Colon (tissue), 2 donors: ENCODE results near the gene TSPEAR.
"Not testable (repeated sequence)": the region's sequence is repeated elsewhere in the genome, so short reads cannot be mapped to it uniquely, and the experiment has no call there.

ENCODE experiments used
- FAIRE-seq: peaks from 2 replicates; lab custom pipeline; 2012; peaks lifted over from hg19 to GRCh38; lab: Jason Lieb, UNC
- donor health status: control.
- donor health status: control.

The TSPEAR gene

DNA sequence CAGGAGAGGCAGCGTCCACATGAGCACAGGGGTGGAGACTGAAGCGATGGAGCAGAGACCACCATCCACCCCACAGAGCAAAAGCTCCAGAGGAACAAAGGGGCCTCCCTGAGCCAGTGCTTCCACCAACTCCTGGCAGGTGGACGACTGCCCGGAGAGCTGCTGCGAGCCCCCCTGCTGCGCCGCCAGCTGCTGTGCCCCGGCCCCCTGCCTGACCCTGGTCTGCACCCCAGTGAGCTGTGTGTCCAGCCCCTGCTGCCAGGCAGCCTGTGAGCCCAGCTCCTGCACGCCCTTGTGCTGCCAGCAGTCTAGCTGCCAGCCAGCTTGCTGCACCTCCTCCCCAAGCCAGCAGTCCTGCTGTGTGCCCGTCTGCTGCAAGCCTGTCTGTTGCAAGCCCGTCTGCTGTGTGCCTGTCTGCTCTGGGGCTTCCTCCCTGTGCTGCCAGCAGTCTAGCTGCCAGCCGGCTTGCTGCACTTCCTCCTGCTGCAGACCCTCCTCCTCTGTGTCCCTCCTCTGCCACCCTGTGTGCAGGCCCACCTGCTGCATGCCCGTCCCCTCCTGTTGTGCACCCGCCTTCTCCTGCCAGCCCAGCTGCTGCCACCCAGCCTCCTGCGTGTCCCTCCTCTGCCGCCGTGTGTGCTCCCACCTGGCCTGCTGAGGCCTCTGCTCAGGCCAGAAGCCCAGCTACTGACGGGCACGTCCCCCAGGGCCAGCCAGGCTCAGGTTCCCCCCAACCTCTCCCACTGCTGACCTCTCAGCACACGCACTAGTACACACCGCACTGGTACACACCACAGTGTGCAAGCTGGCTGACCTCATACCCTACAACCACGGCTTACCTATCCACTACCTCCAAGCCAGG is 9.0 kb downstream of the TSPEAR start:
- FAIRE-seq = no peak

DNA sequence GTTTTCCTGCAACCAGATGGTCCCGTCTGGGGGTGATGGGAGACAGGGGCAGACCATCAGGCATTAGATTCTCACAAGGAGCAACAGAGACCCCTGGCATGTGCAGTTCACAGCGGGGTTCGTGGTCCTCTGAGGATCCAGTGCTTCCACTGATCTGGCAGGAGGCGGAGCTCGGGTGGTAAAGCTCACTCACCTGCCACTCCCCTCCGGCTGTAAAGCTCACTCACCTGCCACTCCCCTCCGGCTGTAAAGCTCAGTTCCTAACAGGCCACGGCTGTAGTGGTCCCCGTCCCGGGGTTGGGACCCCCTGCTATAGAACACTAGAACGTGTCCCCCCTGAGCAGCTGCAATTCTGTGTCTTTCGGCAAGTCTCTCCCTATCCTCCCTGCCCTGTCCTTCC is 9.8 kb downstream of the TSPEAR start:
- FAIRE-seq = no peak

DNA sequence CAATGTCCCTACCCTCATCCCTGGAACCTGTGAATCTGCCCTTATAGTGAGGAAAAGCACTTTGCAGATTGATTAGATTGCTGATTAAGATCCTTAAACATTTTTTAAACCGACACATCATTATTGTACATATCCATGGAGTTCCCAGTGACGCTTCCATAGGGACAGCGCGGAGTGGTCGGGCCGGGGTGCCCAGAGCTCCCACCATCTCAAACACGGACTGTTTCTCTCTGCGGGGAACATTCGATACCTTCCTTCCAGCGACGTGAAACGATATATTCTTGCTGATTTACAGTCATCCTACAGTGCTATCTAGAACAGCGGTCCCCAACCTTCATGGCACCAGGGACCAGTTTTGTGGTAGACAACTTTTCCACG is 10.4 kb downstream of the TSPEAR start:
- no peak for FAIRE-seq

DNA sequence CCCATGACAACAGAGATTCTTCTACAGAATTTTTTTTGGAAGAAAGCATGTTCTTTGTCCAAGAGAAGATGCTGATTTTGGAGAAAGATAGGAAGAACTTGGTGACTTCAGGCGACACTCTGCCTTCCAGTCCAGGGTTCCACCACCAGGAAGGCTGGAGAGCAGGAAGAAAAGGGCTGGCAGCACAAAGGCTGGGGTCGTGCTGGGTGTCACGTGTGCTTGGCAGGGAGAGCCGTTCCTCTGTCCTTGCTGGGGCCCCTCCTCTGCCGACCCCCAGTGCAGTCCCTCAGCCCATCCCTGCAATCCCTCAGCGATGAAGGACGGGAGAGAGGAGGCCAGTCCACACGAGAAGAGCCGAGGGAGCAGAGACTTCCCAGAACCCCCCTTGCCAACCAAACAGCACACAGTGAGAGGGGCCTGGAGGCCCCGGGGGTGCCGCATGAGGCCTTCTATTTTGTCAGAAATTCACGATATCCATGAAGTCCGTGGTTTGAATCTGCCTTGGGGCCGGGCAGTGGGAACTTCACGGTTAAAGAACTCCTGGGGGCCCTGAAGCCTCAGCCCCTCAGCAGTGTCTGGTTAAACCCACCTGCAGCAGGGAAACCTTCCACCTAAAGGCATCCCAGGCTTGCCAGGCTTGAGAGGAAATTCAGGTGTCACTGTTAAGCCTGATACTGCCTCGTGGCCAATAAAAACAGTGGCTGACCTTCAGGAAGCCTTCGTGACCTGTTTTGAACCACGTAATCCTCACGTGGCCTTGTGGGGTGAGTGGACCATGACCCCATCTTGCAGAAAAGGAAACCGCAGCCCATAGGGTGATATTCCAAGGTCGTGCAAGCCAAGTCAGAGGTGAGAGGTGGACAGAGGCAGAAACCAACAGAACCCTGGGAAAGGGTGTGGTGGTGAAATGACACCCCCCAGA is 11.0 kb downstream of the TSPEAR start:
- no peak for FAIRE-seq

DNA sequence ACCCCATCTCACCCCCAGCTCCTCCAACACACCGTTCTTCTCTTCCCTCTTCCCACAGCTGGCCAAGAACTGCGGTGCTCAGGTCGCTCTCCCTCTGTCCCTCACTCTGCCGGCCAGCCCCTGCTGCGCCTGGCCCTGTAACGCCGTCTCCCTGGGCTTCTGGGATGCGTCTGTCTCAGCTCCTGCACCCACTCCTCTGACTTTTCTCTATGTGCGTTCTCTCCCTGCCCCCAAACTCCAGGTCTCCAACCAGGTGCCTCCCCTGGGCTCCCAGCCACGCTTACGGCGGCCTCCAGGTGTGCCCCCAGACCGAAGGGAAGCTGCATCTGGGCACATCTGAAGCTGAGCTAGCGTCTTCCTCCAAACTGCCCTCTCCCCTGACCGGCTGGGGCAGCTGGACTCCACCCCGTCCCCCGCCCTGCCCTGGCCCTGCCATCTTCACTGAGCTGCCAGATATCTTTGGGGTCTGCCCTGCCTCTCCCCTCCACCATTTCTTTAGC is 11.8 kb downstream of the TSPEAR start:
- no peak for FAIRE-seq

DNA sequence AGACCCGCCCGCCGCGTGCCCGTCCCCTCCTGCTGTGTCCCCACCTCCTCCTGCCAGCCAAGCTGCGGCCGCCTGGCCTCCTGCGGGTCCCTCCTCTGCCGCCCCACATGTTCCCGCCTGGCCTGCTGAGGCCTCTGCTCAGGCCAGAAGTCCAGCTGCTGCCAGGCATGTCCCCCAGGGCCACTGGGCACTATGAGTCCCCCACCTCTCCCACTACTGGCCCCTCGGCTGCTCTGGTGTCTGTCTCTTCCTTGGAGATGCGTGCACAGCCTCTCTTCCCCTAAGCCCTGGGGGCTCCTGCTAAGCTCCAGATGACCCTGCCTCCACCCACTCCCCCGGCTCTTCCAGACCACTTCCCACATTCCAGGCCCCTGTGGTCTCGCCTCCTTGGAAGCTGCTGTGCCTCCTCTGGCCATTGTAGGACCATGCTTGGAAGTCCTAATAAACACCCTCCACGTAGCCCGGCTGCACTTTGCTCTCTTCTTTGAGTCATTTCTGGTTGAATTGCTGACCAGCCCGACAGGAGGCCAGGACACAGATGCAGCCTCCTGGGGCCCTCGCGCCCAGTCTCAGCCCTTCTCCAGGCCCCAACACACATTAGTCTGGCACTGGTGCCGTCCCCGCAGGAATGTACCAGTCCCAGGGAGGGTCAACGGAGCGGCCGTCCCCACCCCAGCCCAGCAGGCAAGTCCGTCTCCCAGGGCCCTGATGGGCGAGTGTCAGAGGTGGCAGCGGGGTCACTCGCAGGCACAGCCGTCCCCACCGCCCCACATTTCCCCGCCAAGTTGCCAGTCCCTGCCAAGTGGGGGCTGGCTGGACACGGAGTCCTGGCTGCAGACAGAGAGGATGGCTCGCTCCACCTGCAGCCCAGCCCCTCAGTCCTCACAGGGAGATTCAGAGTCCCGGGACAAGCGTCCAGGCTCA is 13.3 kb downstream of the TSPEAR start:
- no peak for FAIRE-seq

DNA sequence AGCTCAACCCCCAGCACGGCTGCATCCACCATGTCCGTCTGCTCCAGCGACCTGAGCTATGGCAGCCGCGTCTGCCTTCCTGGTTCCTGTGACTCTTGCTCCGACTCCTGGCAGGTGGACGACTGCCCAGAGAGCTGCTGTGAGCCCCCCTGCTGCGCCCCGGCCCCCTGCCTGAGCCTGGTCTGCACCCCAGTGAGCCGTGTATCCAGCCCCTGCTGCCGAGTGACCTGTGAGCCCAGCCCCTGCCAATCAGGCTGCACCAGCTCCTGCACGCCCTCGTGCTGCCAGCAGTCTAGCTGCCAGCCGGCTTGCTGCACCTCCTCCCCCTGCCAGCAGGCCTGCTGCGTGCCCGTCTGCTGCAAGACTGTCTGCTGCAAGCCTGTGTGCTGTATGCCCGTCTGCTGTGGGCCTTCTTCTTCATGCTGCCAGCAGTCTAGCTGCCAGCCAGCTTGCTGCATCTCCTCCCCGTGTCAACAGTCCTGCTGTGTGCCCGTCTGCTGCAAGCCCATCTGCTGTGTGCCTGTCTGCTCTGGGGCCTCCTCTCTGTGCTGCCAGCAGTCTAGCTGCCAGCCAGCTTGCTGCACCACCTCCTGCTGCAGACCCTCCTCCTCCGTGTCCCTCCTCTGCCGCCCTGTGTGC is 14.1 kb downstream of the TSPEAR start, which contains the start of gene KRTAP10-12:
KRTAP10-12 (plus strand) TSS at position 1 of the 639 bp plus-strand sequence; CDS start at position 31, 30 bp downstream.
- not testable (repeated sequence) for FAIRE-seq

DNA sequence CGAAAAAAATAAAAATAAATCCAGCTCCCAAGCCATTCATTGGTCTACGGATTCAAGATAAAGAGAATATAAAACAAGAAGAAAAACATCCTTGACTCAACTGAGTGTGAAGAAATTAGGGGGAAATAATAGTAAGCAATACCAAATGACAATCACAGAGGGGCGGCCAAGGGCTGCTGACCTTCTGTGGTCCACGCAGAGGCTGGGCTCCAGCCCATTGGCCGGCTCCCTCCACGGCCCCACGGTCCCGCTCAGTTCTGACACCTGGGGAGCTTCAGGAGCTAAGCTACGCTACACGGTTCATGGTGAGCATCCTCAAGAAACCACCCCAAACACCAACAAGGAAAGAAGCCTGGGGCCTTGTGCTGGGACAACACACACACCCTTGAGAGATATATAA is 14.8 kb downstream of the TSPEAR start:
- no peak for FAIRE-seq

DNA sequence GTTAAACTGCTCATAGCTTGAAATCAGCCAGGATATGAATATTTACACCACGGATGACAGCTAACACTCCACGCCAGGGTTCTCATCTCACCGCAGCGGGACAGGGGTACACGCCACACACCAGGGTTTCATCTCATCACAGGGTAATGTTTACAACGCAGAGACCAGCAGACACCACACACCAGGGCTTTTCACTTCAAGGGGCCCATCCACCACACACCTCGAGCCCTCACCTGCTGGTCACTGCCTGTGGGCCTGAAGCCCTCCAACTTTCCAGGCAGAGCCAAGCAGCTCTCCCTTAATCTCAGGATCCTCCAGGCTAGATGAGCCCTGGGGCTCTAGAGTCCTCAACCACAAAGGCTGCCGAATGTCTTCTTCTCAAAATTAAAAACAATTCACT is 15.7 kb downstream of the TSPEAR start:
- no peak for FAIRE-seq

DNA sequence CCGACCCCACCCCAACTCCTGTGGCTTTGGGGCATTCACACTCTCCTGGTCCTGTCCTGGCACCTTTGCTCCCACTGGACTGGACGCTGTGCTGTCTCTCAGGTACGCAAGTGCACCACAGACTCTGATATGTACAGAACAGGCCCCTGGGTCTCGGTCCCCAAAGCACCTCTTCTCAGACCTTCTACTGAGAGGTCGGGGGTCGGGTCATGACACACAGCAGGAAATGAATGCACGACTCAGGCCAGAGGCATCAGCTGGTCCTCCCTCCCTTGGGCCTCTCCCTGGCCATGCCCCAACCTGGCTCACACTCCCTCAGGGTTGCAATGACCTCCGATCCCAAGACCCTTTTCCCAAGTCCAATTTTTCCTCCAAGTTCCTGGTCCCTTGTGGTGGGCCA is 16.2 kb downstream of the TSPEAR start:
- FAIRE-seq = no peak

DNA sequence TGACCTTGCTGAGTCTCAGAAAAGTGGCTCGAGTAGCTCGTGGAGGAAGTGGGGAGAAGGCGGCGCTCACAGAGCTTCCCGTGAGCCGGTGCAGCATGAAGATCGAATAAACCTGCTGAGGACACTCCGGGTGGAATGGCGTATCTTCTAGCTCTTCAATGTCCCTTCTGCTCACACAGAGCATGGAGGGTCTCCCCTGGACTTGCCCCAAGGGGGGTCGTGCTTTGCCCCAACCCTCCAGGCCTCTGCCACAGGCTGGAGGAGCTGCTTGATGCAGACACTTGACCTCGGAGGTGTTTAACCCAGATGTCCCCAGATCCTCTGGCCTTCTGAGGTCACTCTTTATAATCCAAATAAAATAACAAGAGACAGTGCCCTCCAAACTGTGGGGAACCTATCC is 16.6 kb downstream of the TSPEAR start:
- FAIRE-seq = no peak

DNA sequence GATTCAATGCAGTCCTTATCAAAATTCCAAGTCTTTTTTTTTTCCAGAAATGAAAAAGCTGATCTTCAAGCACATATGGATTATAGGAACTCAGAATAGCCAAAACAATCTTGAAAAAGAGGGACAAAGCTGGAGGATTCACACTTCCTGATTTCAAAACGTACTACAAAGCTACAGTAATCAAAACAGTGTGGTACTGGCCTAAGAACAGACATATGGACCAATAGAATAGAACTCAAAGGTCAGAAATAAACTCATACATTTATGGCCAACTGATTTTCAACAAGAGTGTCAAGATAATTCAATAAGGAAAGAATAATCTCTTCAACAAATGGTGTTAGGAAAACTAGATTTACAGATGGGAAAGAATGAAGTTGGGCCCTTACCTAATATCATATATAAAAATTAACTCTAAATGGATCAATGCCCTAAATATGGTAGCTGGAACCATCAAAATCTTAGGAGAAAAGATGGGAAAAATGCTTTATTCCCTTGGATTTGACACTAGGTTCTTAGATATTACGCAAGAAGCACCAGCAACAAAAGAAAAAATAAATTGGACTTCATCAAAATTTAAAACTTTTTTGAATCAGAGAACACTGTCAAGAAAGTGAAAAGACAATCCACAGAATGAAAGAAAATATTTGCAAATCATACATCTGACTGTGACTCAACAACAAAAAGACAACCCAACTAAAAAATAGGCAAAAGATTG is 18.4 kb downstream of the TSPEAR start:
- no peak for FAIRE-seq

DNA sequence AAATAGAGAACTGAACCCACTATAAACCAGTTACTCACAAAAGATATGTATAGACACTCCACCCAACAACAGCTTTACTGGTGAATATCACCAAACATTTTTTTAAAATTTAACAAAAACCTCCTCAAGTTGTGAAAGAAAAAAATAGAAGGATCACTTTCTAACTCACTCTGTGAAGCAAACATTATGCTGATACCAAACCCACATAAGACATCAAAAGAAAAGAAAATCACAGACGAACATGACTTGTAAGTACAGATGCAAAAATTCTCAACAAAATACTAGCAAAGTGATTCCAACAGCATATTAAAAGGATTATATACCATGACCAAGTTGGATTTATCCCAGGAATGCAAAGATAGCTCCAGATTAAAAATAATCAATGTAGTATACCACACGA is 19.7 kb downstream of the TSPEAR start:
- no peak for FAIRE-seq

DNA sequence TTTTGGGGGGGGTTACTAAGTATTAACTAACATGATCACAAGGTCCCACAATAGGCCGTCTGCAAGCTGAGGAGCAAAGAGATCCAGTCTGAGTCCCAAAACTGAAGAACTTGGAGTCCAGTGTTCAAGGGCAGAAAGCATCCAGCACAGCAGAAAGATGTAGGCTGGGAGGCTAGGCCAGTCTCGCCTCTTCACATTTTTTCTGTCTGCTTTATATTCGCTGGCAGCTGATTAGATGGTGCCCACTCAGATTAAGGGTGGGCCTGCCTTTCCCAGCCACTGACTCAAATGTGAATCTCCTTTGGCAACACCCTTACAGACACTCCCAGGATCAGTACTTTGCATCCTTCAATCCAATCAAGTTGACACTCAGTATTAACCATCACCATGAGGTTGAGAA is 21.6 kb downstream of the TSPEAR start:
- FAIRE-seq = not testable (repeated sequence)

DNA sequence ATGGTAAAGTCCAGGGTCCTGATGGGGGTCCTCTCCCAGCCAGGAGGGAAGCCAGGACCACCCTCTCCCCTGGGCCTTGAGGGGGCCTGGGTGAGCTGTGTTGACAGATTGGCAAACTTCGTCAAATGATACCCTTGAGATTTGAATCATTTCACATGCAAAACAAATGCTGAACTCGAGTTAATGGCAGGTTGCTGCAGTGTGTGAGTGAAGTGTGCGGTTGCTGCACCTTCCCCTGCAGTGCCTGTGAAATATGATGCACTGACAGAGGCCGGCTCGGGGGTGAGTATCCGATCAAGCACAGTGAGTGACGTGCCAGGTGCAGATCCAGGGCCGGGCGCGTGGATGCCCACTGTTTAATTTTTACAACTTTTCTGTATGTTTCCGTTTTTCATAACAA is 23.7 kb downstream of the TSPEAR start:
- FAIRE-seq = no peak

DNA sequence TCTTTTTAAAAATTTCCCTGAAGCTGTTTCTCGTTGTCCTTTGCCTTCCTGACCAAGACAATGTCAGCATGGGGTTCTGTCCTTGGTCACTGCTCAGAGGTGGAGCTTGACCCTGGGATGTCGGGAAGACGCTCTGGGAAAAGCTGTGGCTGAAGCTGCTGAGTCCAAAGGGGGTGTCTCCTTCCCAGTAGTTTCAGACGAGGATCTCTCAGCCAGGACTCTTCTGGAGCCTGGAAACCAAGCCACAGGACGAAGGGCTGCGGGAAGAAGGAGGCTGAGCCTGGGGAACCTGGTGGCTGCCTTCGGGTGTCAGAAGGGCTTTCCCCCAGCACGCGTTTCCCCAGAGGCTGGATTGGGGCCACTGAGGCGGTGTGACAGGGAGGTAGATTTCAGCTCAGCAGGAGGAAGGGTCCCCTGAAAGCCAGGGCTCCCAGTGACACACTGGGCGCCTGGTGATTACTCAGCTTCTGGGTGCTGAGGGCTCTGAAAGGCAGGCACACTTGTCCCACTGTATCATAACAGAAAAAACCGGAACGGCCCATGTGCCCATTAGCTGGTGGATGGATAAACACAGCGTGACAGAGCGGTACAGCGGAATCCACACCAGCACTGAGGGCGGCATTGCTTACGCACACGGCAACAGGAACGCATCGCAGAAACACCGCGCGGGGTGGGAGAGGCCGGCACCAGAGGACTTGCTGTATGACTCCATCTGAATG is 24.4 kb downstream of the TSPEAR start:
- FAIRE-seq = no peak

DNA sequence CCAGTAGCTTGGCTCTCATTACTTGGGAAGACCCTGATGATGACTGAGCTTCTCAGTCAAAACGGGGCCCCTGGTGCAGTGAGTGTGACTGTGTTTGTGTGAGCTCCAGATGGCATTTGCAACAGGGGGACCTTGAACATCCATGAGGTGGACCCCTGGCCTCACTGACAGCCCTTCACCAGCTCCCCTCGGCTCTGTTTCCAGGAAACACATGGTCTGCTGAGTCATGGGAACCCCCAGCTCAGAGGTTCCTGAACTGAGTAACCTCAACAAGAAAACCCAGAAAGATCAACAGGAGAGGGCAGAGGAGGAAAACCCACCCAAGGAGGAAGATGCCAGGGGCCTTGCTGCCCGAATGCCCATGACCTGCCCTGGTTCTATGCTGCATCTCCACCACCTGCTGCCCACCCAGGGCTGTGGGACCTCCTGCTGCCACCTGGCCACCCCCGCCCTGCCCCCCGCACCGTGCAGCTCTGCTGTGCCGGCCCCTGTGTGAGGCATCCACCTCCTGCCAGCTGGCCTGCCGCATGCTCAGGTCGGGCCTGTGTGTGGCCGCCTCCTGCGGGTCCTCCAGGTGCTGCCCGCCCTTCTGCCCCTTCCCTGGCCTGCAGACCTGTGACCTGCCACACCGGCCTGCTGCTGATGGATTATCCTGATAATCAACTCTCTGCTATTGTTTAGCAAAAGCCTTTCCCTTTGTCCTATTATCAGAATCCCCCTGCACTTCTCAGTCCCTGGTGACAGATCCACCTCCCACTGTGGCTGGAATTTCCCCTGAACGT is 25.2 kb downstream of the TSPEAR start:
- no peak for FAIRE-seq

DNA sequence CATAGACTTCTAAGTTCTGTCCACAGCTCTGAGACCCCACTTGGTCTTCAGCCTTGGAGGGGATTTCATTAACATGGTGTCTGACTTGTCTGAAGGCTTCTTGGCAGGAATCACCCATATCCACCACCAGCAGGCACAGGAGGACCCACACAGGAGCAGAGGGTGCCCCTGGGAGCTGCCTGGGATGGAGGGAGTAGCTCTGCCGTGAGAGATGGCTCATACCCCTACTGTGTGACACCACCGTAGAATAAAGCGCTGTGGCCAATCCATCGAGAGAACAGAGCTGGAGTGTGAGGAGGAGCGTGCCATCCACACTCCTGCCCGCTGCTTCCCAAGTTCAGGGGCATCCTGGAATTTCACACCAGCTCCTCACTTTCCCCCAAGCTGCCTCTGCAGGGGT is 26.3 kb downstream of the TSPEAR start:
- FAIRE-seq = not testable (repeated sequence)

DNA sequence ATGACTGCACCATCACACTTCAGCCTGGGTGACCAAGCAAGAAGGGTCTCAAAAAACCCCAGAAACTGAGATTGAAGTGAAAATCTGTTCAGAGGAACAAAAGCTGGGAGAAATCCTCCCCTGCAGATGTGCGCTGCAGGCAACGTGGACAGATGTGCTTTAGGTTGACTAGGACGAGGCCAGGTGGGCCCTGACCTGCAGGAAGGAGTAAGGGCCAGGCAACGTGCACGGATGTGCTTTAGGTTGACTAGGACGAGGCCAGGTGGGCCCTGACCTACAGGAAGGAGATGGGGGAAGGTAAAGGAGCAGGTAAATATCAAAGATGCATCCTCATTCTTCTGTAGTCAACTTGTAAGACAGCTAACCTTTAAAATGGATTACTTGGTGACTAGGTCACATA is 26.9 kb downstream of the TSPEAR start:
- no peak for FAIRE-seq
